ENCODE results near the gene KDM7A. TPM values are rescaled to one million over a fixed set of nuclear protein-coding genes. Genes with fewer than 3 reads are reported as not detected.

Gene KDM7A
- total and polyA plus RNA-seq, 8 donors, result 2.3 to 49.8 (median 17.9) TPM

- H3K4me1 ChIP-seq, result no peaks in the 10 kb centered on the region
- no peaks in the 10 kb centered on the region for H3K36me3 ChIP-seq
- TF ChIP-seq EP300 (IDR thresholded peaks at IDR 0.05) (no peak), POLR2AphosphoS5 (IDR thresholded peaks at IDR 0.05) (no peak), CTCF (IDR thresholded peaks at IDR 0.05) (no peak)
- H3K27ac ChIP-seq, result no peak overlapping the region
- intact Hi-C loops (cut with DNase I; ENCODE audit: low total_unique reads), result no loop called here
- no peak for DNase-seq
- 81 to 88% (median 86%) methylated on average over 7 to 10 of the region's 10 CpGs for WGBS, 5 donors
- H3K4me3 ChIP-seq, result no peak overlapping the region
- no peaks in the 10 kb centered on the region for H3K9me3 ChIP-seq
- peaks cover 0 to 11% (median 0%) of the 10 kb centered on the region in 3 donors for H3K27me3 ChIP-seq
Measured at GRCh38 chr7:140222814-140223213, 46.0 kb upstream of the KDM7A start.

GRCh38 chr7:140219672-140220524 lies 43.1 kb upstream of the KDM7A start:
- TF ChIP-seq POLR2A (IDR thresholded peaks at IDR 0.05), result no peak
- no peak for TF ChIP-seq EP300 (IDR thresholded peaks at IDR 0.05)
- no peak for TF ChIP-seq CTCF (IDR thresholded peaks at IDR 0.05)
- TF ChIP-seq POLR2AphosphoS5 (IDR thresholded peaks at IDR 0.05), result no peak
- H3K9me3 ChIP-seq, result peaks cover 0 to 4% (median 0%) of the 10 kb centered on the region in 4 donors
- no peaks in the 10 kb centered on the region for H3K36me3 ChIP-seq
- H3K27ac ChIP-seq, result no peak overlapping the region
- no peak overlapping the region for H3K4me3 ChIP-seq
- intact Hi-C loops (cut with DNase I; ENCODE audit: low total_unique reads), result no loop called here
- 70 to 80% (median 75%) methylated on average over 10 of the region's 10 CpGs for WGBS, 5 donors
- peaks cover 0 to 5% (median 2%) of the 10 kb centered on the region in 4 donors for H3K4me1 ChIP-seq
- H3K27me3 ChIP-seq, result peaks cover 0 to 11% (median 0%) of the 10 kb centered on the region in 3 donors
- peak in 1 of 2 donors; percentile 43 for DNase-seq

- intact Hi-C loops (cut with DNase I; ENCODE audit: low total_unique reads), result no loop called here
- H3K36me3 ChIP-seq, result no peaks in the 10 kb centered on the region
- peaks cover 0 to 10% (median 0%) of the 10 kb centered on the region in 3 donors for H3K27me3 ChIP-seq
- no peak overlapping the region for H3K4me3 ChIP-seq
- no peak for TF ChIP-seq POLR2A (IDR thresholded peaks at IDR 0.05)
- TF ChIP-seq EP300 (IDR thresholded peaks at IDR 0.05), result no peak
- TF ChIP-seq POLR2AphosphoS5 (IDR thresholded peaks at IDR 0.05), result no peak
- no peak for TF ChIP-seq CTCF (IDR thresholded peaks at IDR 0.05)
- DNase-seq, result no peak
- peaks cover 4 to 16% (median 10%) of the 10 kb centered on the region in 4 donors for H3K4me1 ChIP-seq
- no peak overlapping the region for H3K27ac ChIP-seq
- H3K9me3 ChIP-seq, result peaks cover 0 to 4% (median 0%) of the 10 kb centered on the region in 4 donors
- WGBS, 5 donors, result 89 to 94% (median 93%) methylated on average over 4 of the region's 4 CpGs
Measured at GRCh38 chr7:140218656-140219055, 41.9 kb upstream of the KDM7A start.

- Histone ChIP-seq H3K36me3 (no peaks in the 10 kb centered on the region), H3K27ac (no peak overlapping the region), H3K4me3 (no peak overlapping the region), H3K27me3 (peaks cover 0 to 2% (median 0%) of the 10 kb centered on the region in 3 donors), H3K9me3 (peaks cover 0 to 4% (median 0%) of the 10 kb centered on the region in 4 donors), H3K4me1 (peaks cover 4 to 24% (median 16%) of the 10 kb centered on the region in 4 donors)
- WGBS, 5 donors, result 95 to 99% (median 99%) methylated on average over 4 of the region's 4 CpGs
- intact Hi-C loops (cut with DNase I; ENCODE audit: low total_unique reads), result no loop called here
- DNase-seq, result no peak
- TF ChIP-seq EP300 (IDR thresholded peaks at IDR 0.05) (no peak), CTCF (IDR thresholded peaks at IDR 0.05) (no peak)
Measured at GRCh38 chr7:140217750-140218501, 41.1 kb upstream of the KDM7A start.
